Progenitor cell of endocrine pancreas (in vitro differentiated cells): ENCODE data around the gene COMTD1. TPM values are rescaled to one million over a fixed set of nuclear protein-coding genes. Genes with fewer than 3 reads are reported as not detected.
"Not testable (repeated sequence)": the region's sequence is repeated elsewhere in the genome, so short reads cannot be mapped to it uniquely, and the experiment has no call there.

Experiments used
- DNase-seq: peaks from one replicate; pipeline ENCODE4 v3.0.0; 2021; ENCODE audit warnings: low spot score; ENCODE audit not compliant: unreplicated experiment
- H3K27ac Mint-ChIP-seq: 2 replicates; pipeline ENCODE4 v1.8.0; 2021; ENCODE audit warnings: mild to moderate bottlenecking, moderate library complexity, mixed read lengths
- H3K27me3 Mint-ChIP-seq: 2 replicates; pipeline ENCODE4 v1.8.0; 2021; ENCODE audit warnings: mixed read lengths
- H3K36me3 Mint-ChIP-seq: 2 replicates; pipeline ENCODE4 v1.8.0; 2022; ENCODE audit warnings: mixed read lengths; ENCODE audit not compliant: insufficient read depth
- H3K4me1 Mint-ChIP-seq: 2 replicates; pipeline ENCODE4 v1.8.0; 2021; ENCODE audit warnings: low read depth, mixed read lengths
- H3K4me3 Mint-ChIP-seq: 2 replicates; pipeline ENCODE4 v1.8.0; 2021; ENCODE audit warnings: low read depth, mild to moderate bottlenecking, moderate library complexity, mixed read lengths
- H3K9me3 Mint-ChIP-seq: 2 replicates; pipeline ENCODE4 v1.8.0; 2021; ENCODE audit warnings: low read depth, mixed read lengths
- total RNA-seq: library from RNA; stranded (reverse); gene quantifications from 2 replicates; pipeline ENCODE4 v1.2.1, GENCODE V29; 2021
- TF ChIP-seq, protein P1 (sequence below): fragments of 200-600 bp; sonication (generic); IDR thresholded peaks from one replicate; pipeline ENCODE4 v1.5.0; 2021; ENCODE audit warnings: antibody characterized with exemption, mild to moderate bottlenecking; ENCODE audit not compliant: unreplicated experiment

The COMTD1 gene
- total RNA-seq, 1 donor from 2014 or later: 18.4 TPM

DNA sequence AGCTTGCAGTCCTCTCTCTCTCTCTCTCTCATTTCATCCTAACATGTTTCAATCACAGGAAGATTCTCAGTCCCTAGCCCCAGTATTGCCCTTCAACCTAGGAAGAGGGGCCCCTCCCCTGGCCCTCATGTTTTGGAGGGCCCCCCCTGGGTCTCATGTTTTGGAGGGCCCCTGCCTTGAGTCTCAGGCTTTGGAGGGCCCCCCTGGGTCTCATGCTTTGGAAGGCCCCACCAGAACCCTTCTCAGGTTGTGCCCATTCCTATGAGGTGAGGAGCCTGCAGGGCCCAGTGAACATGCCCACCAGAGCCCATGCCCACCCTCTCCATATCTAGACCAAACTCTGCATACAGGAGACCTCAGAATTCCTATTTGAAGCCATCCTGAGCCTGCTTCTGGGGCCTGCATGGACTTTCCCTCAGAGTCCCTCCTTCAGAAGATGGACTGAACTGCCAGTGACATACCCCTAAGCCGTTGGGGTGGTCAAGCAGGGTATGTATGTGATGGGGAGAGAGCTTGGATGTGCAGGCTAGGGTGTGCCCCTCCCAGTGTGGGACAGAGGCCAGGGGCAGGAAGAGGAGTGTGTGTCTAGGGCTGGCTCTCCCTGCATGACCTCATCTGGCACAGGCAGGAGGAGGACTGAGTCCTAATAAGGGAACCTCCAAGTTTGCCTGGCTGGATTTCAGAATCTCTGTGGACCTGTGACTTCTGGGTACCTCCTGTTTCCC lies 33.3 kb downstream of the COMTD1 start:
- Mint-ChIP-seq H3K27ac (peak overlapping the region; percentile 29), H3K27me3 (no peaks in the 10 kb centered on the region), H3K4me1 (peaks cover 10% of the 10 kb centered on the region), H3K36me3 (no peaks in the 10 kb centered on the region), H3K4me3 (no peak overlapping the region), H3K9me3 (no peaks in the 10 kb centered on the region)
- TF ChIP-seq, protein P1, sequence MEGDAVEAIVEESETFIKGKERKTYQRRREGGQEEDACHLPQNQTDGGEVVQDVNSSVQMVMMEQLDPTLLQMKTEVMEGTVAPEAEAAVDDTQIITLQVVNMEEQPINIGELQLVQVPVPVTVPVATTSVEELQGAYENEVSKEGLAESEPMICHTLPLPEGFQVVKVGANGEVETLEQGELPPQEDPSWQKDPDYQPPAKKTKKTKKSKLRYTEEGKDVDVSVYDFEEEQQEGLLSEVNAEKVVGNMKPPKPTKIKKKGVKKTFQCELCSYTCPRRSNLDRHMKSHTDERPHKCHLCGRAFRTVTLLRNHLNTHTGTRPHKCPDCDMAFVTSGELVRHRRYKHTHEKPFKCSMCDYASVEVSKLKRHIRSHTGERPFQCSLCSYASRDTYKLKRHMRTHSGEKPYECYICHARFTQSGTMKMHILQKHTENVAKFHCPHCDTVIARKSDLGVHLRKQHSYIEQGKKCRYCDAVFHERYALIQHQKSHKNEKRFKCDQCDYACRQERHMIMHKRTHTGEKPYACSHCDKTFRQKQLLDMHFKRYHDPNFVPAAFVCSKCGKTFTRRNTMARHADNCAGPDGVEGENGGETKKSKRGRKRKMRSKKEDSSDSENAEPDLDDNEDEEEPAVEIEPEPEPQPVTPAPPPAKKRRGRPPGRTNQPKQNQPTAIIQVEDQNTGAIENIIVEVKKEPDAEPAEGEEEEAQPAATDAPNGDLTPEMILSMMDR: no peak
- DNase-seq: no peak

DNA sequence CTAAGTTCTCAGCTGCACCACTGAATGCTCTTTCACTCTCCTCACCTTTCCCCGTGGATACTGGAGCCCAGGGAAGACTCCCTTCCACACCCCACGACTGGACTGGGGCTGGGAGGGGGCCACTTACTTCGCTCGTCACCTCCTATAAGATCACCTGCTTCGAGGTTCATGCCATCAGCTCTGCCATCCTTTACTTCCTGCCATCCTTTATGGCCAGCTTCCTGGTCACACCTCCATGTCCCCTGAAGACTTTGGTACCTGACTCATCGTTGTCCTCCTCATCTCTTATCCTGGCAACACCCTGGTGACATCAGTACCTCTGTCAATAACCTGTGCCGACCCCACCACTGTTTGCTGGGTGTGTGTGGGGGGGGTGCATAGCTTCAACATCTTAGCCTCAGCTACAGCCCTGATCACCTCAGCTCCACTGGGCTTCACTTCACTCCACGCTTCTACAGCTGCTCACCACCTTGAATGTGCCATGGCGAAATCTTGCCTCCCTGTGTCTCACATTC lies 33.9 kb downstream of the COMTD1 start:
- no peak for DNase-seq
- H3K4me3 Mint-ChIP-seq: no peak overlapping the region
- H3K36me3 Mint-ChIP-seq: no peaks in the 10 kb centered on the region
- peaks cover 3% of the 10 kb centered on the region for H3K4me1 Mint-ChIP-seq
- H3K9me3 Mint-ChIP-seq: no peaks in the 10 kb centered on the region
- H3K27me3 Mint-ChIP-seq: no peaks in the 10 kb centered on the region
- TF ChIP-seq, protein P1: no peak
- no peak overlapping the region for H3K27ac Mint-ChIP-seq

DNA sequence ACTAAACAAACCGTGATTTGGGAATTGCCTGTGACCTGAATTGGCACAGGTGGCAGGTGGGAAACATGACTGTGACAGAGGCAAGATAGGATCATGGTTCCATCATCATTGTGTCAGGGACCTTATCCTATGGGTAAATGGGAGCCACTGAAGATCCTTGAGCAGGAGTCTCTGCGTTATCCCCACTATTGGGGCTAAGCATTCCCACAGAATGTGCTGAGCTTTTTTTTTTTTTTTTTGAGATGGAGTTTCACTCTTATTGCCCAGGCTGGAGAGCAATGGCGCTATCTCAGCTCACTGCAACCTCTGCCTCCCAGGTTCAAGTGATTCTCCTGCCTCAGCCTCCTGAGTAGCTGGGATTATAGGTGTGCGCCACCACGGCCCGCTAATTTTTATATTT lies 35.8 kb downstream of the COMTD1 start:
- H3K4me3 Mint-ChIP-seq, DNase-seq, H3K27me3 Mint-ChIP-seq, H3K36me3 Mint-ChIP-seq, H3K4me1 Mint-ChIP-seq, H3K9me3 Mint-ChIP-seq: not testable (repeated sequence)
- H3K27ac Mint-ChIP-seq: peak overlapping the region; percentile 26

DNA sequence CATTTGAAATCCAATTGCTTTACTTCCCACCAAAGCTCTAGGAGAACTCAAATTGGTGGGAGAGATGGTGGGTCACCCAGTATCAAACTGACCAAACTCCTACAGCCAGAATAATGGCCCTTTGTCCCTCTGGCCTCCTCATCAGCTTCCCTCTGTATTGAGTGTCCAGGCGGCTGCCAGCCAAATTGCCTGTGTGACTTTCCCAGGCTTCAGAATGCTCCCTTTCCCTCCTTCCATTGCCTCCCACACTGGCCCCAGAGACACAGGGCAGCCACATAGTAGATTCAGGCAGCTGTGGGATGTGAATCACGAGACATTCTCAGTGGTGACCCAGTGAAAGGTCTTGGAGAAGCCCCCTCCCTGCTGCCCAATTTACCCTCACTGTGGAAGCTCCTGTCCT lies 37.9 kb downstream of the COMTD1 start:
- Mint-ChIP-seq H3K27ac (no peak overlapping the region), H3K4me3 (no peak overlapping the region), H3K4me1 (peaks cover 3% of the 10 kb centered on the region), H3K36me3 (no peaks in the 10 kb centered on the region), H3K27me3 (no peaks in the 10 kb centered on the region), H3K9me3 (no peaks in the 10 kb centered on the region)
- TF ChIP-seq, protein P1: no peak
- DNase-seq: no peak

DNA sequence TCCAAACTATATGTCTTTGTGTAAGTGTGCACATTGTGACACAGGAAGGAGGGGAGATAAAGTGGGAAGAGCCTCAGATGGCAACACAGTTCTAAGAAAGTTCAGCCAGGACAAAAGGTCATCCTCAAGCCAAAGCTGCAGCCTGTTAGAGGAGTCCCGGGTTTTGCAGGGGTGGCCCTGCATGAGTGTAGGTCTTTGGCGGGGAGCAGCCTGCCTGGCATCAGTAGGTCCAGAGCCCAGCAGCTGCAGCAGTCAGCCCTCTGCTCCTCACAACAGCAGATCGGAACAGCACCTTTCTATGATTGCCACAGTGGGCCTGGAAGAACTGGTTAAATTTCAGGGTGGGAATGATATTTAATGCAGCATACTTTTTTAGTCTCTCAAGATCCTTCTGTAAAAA lies 38.7 kb downstream of the COMTD1 start:
- Mint-ChIP-seq H3K27me3 (no peaks in the 10 kb centered on the region), H3K9me3 (no peaks in the 10 kb centered on the region), H3K4me1 (peaks cover 5% of the 10 kb centered on the region), H3K27ac (no peak overlapping the region), H3K4me3 (no peak overlapping the region), H3K36me3 (no peaks in the 10 kb centered on the region)
- TF ChIP-seq, protein P1: no peak
- DNase-seq: no peak
